Ishikawa (cell line): Measurements from ENCODE around the gene CPA4.

ENCODE experiments used
- CEBPB ChIP-seq: IDR thresholded peaks from 2 replicates; pipeline ENCODE4 v1.6.1; 2012
- CREB1 ChIP-seq: IDR thresholded peaks from 2 replicates; pipeline ENCODE4 v1.6.1; 2012; ENCODE audit warnings: low read depth
- EGR1 ChIP-seq: IDR thresholded peaks from 2 replicates; pipeline ENCODE4 v1.6.1; 2012
- EP300 ChIP-seq: IDR thresholded peaks from 2 replicates; pipeline ENCODE4 v1.6.1; 2012; ENCODE audit warnings: borderline replicate concordance
- FOXM1 ChIP-seq: IDR thresholded peaks from 2 replicates; pipeline ENCODE4 v1.6.1; 2012; ENCODE audit warnings: low read depth, borderline replicate concordance
- NFIC ChIP-seq: IDR thresholded peaks from 2 replicates; pipeline ENCODE4 v1.6.1; 2012
- RAD21 ChIP-seq: IDR thresholded peaks from 2 replicates; pipeline ENCODE4 v1.6.1; 2012; ENCODE audit warnings: low read depth
- TAF1 ChIP-seq: IDR thresholded peaks from 2 replicates; pipeline ENCODE4 v1.6.1; 2012; ENCODE audit warnings: low read depth, mild to moderate bottlenecking
- TCF12 ChIP-seq: IDR thresholded peaks from 2 replicates; pipeline ENCODE4 v1.6.1; 2012; ENCODE audit warnings: low read depth
- TEAD4 ChIP-seq: IDR thresholded peaks from 2 replicates; pipeline ENCODE4 v1.6.1; 2012
- YY1 ChIP-seq: IDR thresholded peaks from 2 replicates; pipeline ENCODE4 v1.6.1; 2012; ENCODE audit warnings: low read depth
- ZBTB7A ChIP-seq: IDR thresholded peaks from 2 replicates; pipeline ENCODE4 v1.6.1; 2012; ENCODE audit warnings: low read depth
- TF ChIP-seq, protein P1 (sequence below): IDR thresholded peaks from 2 replicates; pipeline ENCODE4 v1.6.1; 2012; ENCODE audit warnings: low read depth, mild to moderate bottlenecking
- TF ChIP-seq, protein P2 (sequence below): IDR thresholded peaks from 2 replicates; pipeline ENCODE4 v1.6.1; 2012
- TF ChIP-seq, protein P3 (sequence below): IDR thresholded peaks from 2 replicates; pipeline ENCODE4 v1.6.1; 2012

CPA4 gene

DNA sequence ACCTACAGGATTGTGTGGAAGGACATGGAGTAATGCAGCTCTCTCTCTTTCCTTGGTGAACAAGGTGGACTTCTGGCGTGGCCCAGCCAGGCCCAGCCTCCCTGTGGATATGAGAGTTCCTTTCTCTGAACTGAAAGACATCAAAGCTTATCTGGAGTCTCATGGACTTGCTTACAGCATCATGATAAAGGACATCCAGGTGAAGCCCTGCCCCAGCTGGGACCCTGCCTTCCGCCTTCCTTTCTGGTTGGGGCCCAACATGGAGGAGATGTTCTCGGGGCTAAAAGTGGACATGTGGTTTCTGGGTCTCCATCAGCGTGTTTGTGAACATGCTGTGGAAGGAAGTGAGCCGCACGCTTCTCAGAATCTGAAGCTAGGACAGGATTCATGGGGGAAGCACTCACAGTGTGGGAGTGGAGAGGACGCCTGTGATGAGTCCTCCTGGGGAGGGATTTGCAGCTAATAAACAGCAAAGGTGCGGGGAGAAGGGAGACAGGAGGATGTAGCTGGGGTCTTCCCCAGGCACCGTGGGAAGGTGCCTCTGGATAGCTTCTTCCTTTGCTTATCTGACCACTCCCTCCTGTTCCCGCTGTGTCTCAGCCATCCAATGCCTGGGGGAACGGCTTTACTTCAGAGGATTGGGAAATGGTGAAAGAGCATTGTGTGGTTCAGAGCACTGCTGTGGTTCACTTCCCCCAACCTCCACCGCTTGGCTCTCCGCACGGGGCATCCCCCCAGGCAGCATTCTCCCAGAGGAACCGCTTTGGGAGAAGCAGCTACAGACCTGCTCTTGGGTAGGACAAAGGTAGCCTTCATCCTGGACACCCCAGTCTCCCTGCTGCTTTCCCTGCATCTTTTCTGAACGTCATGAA, 57.2 kb downstream of the CPA4 start:
- TF ChIP-seq, protein P1, sequence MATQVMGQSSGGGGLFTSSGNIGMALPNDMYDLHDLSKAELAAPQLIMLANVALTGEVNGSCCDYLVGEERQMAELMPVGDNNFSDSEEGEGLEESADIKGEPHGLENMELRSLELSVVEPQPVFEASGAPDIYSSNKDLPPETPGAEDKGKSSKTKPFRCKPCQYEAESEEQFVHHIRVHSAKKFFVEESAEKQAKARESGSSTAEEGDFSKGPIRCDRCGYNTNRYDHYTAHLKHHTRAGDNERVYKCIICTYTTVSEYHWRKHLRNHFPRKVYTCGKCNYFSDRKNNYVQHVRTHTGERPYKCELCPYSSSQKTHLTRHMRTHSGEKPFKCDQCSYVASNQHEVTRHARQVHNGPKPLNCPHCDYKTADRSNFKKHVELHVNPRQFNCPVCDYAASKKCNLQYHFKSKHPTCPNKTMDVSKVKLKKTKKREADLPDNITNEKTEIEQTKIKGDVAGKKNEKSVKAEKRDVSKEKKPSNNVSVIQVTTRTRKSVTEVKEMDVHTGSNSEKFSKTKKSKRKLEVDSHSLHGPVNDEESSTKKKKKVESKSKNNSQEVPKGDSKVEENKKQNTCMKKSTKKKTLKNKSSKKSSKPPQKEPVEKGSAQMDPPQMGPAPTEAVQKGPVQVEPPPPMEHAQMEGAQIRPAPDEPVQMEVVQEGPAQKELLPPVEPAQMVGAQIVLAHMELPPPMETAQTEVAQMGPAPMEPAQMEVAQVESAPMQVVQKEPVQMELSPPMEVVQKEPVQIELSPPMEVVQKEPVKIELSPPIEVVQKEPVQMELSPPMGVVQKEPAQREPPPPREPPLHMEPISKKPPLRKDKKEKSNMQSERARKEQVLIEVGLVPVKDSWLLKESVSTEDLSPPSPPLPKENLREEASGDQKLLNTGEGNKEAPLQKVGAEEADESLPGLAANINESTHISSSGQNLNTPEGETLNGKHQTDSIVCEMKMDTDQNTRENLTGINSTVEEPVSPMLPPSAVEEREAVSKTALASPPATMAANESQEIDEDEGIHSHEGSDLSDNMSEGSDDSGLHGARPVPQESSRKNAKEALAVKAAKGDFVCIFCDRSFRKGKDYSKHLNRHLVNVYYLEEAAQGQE: no peak
- no peak for TF ChIP-seq CREB1
- no peak for TF ChIP-seq TAF1
- no peak for TF ChIP-seq CEBPB
- TF ChIP-seq YY1: no peak
- no peak for TF ChIP-seq EGR1
- TF ChIP-seq, protein P2, sequence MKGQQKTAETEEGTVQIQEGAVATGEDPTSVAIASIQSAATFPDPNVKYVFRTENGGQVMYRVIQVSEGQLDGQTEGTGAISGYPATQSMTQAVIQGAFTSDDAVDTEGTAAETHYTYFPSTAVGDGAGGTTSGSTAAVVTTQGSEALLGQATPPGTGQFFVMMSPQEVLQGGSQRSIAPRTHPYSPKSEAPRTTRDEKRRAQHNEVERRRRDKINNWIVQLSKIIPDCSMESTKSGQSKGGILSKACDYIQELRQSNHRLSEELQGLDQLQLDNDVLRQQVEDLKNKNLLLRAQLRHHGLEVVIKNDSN: no peak
- no peak for TF ChIP-seq FOXM1
- no peak for TF ChIP-seq EP300
- no peak for TF ChIP-seq RAD21
- no peak for TF ChIP-seq ZBTB7A
- TF ChIP-seq TCF12: no peak
- no peak for TF ChIP-seq TEAD4
- no peak for TF ChIP-seq NFIC
- TF ChIP-seq, protein P3, sequence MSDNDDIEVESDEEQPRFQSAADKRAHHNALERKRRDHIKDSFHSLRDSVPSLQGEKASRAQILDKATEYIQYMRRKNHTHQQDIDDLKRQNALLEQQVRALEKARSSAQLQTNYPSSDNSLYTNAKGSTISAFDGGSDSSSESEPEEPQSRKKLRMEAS: no peak

DNA sequence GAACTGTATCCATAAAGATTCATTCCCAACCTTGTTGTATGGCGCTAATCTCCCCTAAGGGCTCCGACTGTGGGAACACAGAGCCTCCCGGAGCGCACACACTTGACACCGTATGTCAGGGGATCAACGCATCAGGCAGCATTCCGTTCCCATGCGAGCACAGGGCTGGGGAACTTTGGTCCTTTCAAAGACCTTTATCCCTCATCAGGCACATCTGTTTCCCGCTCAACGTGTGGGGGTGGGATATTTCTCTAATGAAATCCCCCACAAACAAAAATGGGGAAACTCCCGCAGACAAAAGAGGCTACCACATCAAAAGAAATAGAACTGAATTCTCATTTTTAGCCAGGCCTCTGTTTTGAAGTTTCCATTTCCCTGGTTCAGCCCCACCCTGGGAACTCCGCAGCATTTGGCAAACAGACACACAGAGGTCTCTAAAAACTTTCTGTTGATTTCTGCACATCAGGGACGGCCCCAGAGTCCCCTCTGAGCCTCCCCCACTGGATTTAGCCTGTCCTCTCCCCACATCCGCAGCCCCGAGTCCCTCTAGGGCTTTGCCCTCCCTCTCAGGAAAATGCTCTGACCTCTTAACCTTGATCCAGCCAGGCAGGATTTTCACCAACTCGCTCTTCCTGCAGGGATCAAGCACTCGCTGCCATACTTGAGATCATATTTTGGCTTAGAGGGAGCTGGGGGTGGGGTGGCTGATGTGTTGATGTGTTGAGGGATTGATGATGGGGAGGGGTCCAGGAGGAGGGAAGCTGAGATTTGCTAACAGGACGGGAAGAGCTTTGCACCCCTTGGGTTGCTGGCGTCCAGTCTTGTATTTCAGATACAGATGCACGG, 58.2 kb downstream of the CPA4 start:
- TF ChIP-seq NFIC (no peak), TAF1 (no peak), TEAD4 (no peak), TCF12 (no peak), CEBPB (no peak), FOXM1 (no peak), RAD21 (no peak), CREB1 (no peak), EP300 (no peak), EGR1 (no peak), ZBTB7A (no peak), YY1 (no peak)
- TF ChIP-seq, protein P2: no peak
- TF ChIP-seq, protein P3: no peak
- TF ChIP-seq, protein P1: no peak

- TF ChIP-seq FOXM1 (no peak), EP300 (no peak), TEAD4 (no peak), TAF1 (no peak), ZBTB7A (no peak), EGR1 (no peak), TCF12 (no peak), CEBPB (no peak), RAD21 (no peak), YY1 (no peak), CREB1 (no peak), NFIC (no peak)
- TF ChIP-seq, protein P3: no peak
- TF ChIP-seq, protein P2: no peak
- TF ChIP-seq, protein P1: no peak
Observed at GRCh38 chr7:130351791-130352090, 58.8 kb downstream of the CPA4 start.
